ENCODE data around the gene NR1D2.

DNA sequence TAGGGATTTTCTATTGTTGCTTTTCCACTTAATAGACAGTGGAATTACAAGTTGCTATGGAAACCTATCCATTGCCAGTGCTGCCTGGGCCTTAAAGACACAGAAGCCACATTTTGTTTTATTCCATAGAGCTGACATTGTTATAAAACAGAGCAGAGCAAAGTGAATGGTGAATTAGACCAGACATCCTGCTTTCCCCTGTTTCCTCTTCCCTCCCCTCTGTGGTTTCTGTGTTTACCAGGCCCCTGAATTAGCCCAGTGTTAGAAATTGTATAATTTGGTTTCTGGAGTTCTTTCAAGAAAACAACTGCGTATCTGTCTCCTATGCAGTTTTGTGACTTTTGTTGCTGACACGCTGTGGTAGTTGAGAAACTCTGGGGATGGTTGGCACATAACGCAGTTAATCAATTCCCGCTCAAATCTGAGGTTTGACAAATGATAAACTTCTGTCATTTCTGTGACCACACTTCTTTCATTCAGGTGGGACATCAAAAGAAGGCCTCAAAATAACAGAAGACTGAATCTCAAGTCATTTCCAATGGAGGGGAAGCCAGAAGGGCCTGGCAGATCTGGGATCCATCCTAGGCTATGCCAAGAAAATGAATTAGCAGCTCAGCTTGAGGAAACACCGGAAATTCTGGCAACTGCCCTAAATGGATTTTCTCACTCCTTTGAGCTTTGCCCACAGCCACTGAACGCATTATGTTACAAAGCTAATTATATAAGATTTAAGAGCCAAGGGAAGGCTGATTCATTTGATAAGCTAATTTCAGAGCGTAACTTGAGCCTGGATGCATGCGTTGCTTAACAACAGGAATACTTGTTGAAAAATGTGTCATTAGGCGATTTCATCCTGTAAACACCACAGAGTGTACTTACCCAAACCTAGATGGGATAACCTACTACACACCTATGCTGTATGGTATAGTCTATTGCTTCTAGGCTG lies 46.9 kb downstream of the NR1D2 start:
- TF ChIP-seq, protein P1, sequence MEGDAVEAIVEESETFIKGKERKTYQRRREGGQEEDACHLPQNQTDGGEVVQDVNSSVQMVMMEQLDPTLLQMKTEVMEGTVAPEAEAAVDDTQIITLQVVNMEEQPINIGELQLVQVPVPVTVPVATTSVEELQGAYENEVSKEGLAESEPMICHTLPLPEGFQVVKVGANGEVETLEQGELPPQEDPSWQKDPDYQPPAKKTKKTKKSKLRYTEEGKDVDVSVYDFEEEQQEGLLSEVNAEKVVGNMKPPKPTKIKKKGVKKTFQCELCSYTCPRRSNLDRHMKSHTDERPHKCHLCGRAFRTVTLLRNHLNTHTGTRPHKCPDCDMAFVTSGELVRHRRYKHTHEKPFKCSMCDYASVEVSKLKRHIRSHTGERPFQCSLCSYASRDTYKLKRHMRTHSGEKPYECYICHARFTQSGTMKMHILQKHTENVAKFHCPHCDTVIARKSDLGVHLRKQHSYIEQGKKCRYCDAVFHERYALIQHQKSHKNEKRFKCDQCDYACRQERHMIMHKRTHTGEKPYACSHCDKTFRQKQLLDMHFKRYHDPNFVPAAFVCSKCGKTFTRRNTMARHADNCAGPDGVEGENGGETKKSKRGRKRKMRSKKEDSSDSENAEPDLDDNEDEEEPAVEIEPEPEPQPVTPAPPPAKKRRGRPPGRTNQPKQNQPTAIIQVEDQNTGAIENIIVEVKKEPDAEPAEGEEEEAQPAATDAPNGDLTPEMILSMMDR (IDR thresholded peaks at IDR 0.05; ENCODE audit: low read depth, low read length, poor library complexity, severe bottlenecking), result no peak
- TF ChIP-seq EZH2phosphoT487 (IDR thresholded peaks at IDR 0.05; ENCODE audit: borderline replicate concordance, low read length), result no peak

Data from DOHH2 (cell line).